ENCODE data around the gene PCDHB9.
"Not testable (repeated sequence)": the region's sequence is repeated elsewhere in the genome, so short reads cannot be mapped to it uniquely, and the experiment has no call there.

PCDHB9 gene

GRCh38 chr5:141186897-141187512 lies at the start of gene PCDHB9:
PCDHB9 (plus strand) TSS chr5:141187161; CDS start chr5:141187319, 158 bp downstream.
- DNase-seq (ENCODE audit: low spot score): no peak

- DNase-seq (ENCODE audit: low spot score): not testable (repeated sequence)
These were observed 49.6 kb upstream of the PCDHB9 start for GRCh38 chr5:141137346-141137745.

GRCh38 chr5:141149812-141150211 lies 37.1 kb upstream of the PCDHB9 start, which contains the start of gene PCDHB6:
PCDHB6 (plus strand) TSS chr5:141150057; CDS start chr5:141150258, 201 bp downstream.
- no peak for DNase-seq (ENCODE audit: low spot score)

GRCh38 chr5:141150224-141150992 lies 36.6 kb upstream of the PCDHB9 start:
- no peak for DNase-seq (ENCODE audit: low spot score)

- no peak for DNase-seq (ENCODE audit: low spot score)
These were observed 36.0 kb upstream of the PCDHB9 start for GRCh38 chr5:141150993-141151325.

GRCh38 chr5:141151632-141152031 lies 35.3 kb upstream of the PCDHB9 start:
- DNase-seq (ENCODE audit: low spot score): not testable (repeated sequence)

GRCh38 chr5:141152096-141152495 lies 34.9 kb upstream of the PCDHB9 start:
- DNase-seq (ENCODE audit: low spot score): not testable (repeated sequence)

GRCh38 chr5:141155540-141156374 lies 31.2 kb upstream of the PCDHB9 start:
- no peak for DNase-seq (ENCODE audit: low spot score)

GRCh38 chr5:141157356-141157755 lies 29.6 kb upstream of the PCDHB9 start:
- DNase-seq (ENCODE audit: low spot score): not testable (repeated sequence)

GRCh38 chr5:141157901-141158300 lies 29.1 kb upstream of the PCDHB9 start:
- not testable (repeated sequence) for DNase-seq (ENCODE audit: low spot score)

GRCh38 chr5:141172381-141173204 lies 14.4 kb upstream of the PCDHB9 start, which contains the start of gene PCDHB7:
PCDHB7 (plus strand) TSS chr5:141172644; CDS start chr5:141172836, 192 bp downstream.
- no peak for DNase-seq (ENCODE audit: low spot score)

- not testable (repeated sequence) for DNase-seq (ENCODE audit: low spot score)
These were observed 12.5 kb upstream of the PCDHB9 start for GRCh38 chr5:141174291-141175104.

GRCh38 chr5:141175933-141176332 lies 11.0 kb upstream of the PCDHB9 start:
- DNase-seq (ENCODE audit: low spot score): no peak

GRCh38 chr5:141177577-141178191 lies 9.3 kb upstream of the PCDHB9 start, which contains the start of gene PCDHB8:
PCDHB8 (plus strand) TSS chr5:141177790; CDS start chr5:141178035, 245 bp downstream.
- DNase-seq (ENCODE audit: low spot score): not testable (repeated sequence)

- DNase-seq (ENCODE audit: low spot score): not testable (repeated sequence)
These were observed 7.6 kb upstream of the PCDHB9 start for GRCh38 chr5:141179371-141179770.

- DNase-seq (ENCODE audit: low spot score): not testable (repeated sequence)
These were observed 7.1 kb upstream of the PCDHB9 start for GRCh38 chr5:141179876-141180275.

- DNase-seq (ENCODE audit: low spot score): no peak
These were observed 6.6 kb upstream of the PCDHB9 start for GRCh38 chr5:141180313-141180712.

GRCh38 chr5:141182248-141182647 lies 4.7 kb upstream of the PCDHB9 start, which contains the start of gene PCDHB16:
PCDHB16 (plus strand) TSS chr5:141182387; CDS start chr5:141182560, 173 bp downstream.
- DNase-seq (ENCODE audit: low spot score): no peak

GRCh38 chr5:141184117-141184855 lies 2.7 kb upstream of the PCDHB9 start:
- DNase-seq (ENCODE audit: low spot score): not testable (repeated sequence)
